ENCODE data around the gene FBXO31. TPM values are rescaled to one million over a fixed set of nuclear protein-coding genes. Genes with fewer than 3 reads are reported as not detected.

The FBXO31 gene
- total RNA-seq, 4 donors from 2014 or later = 39.9 to 89.3 (median 53.6) TPM

GRCh38 chr16:87324411-87325275 is 58.9 kb downstream of the FBXO31 start:
- peaks cover 27% of the 10 kb centered on the region for H3K4me1 ChIP-seq
- TF ChIP-seq CTCF (IDR thresholded peaks at IDR 0.05) (peak; percentile 19 to 84), EP300 (IDR thresholded peaks at IDR 0.05) (no peak)
- no peaks in the 10 kb centered on the region for H3K27me3 ChIP-seq
- 68% methylated on average over 18 of the region's 28 CpGs for WGBS
- H3K9me3 ChIP-seq = no peaks in the 10 kb centered on the region
- H3K36me3 ChIP-seq = peaks cover 26% of the 10 kb centered on the region
- DNase-seq (ENCODE audit: low spot score in 2 of 2) = peak in 1 of 2 donors; percentile 69
- H3K4me3 ChIP-seq = no peak overlapping the region
- no peak overlapping the region for H3K27ac ChIP-seq

GRCh38 chr16:87323727-87324410 is 59.7 kb downstream of the FBXO31 start:
- peak in 1 of 2 donors; percentile 57 for DNase-seq (ENCODE audit: low spot score in 2 of 2)
- no peak overlapping the region for H3K27ac ChIP-seq
- H3K4me1 ChIP-seq = peaks cover 27% of the 10 kb centered on the region
- peaks cover 18% of the 10 kb centered on the region for H3K36me3 ChIP-seq
- WGBS = 89% methylated on average over 14 of the region's 21 CpGs
- TF ChIP-seq POLR2AphosphoS5 (IDR thresholded peaks at IDR 0.05) = no peak
- no peak for TF ChIP-seq EP300 (IDR thresholded peaks at IDR 0.05)
- TF ChIP-seq CTCF (IDR thresholded peaks at IDR 0.05) = no peak
- no peak for TF ChIP-seq POLR2A (IDR thresholded peaks at IDR 0.05)
- no peak overlapping the region for H3K4me3 ChIP-seq
- H3K27me3 ChIP-seq = no peaks in the 10 kb centered on the region
- H3K9me3 ChIP-seq = no peaks in the 10 kb centered on the region

- no peaks in the 10 kb centered on the region for H3K27me3 ChIP-seq
- no peaks in the 10 kb centered on the region for H3K9me3 ChIP-seq
- no peak overlapping the region for H3K27ac ChIP-seq
- peaks cover 10% of the 10 kb centered on the region for H3K36me3 ChIP-seq
- H3K4me3 ChIP-seq = no peak overlapping the region
- H3K4me1 ChIP-seq = peaks cover 33% of the 10 kb centered on the region
- DNase-seq (ENCODE audit: low spot score in 2 of 2) = peak in 1 of 2 donors; percentile 62
- TF ChIP-seq POLR2AphosphoS5 (IDR thresholded peaks at IDR 0.05) (no peak), CTCF (IDR thresholded peaks at IDR 0.05) (no peak), POLR2A (IDR thresholded peaks at IDR 0.05) (no peak), EP300 (IDR thresholded peaks at IDR 0.05) (no peak)
- 80% methylated on average over 6 of the region's 35 CpGs for WGBS
Measured at GRCh38 chr16:87322833-87323726, 60.5 kb downstream of the FBXO31 start.

- TF ChIP-seq POLR2A (IDR thresholded peaks at IDR 0.05) = no peak
- peak in 1 of 2 donors; percentile 44 for DNase-seq (ENCODE audit: low spot score in 2 of 2)
- H3K4me1 ChIP-seq = peaks cover 35% of the 10 kb centered on the region
Measured at GRCh38 chr16:87322360-87322759, 61.2 kb downstream of the FBXO31 start.

GRCh38 chr16:87321336-87322107 is 62.1 kb downstream of the FBXO31 start:
- Histone ChIP-seq H3K36me3 (no peaks in the 10 kb centered on the region), H3K4me1 (peaks cover 28% of the 10 kb centered on the region), H3K27me3 (no peaks in the 10 kb centered on the region), H3K27ac (no peak overlapping the region), H3K9me3 (no peaks in the 10 kb centered on the region), H3K4me3 (no peak overlapping the region)
- no peak for DNase-seq (ENCODE audit: low spot score in 2 of 2)
- TF ChIP-seq POLR2AphosphoS5 (IDR thresholded peaks at IDR 0.05) (no peak), EP300 (IDR thresholded peaks at IDR 0.05) (no peak), CTCF (IDR thresholded peaks at IDR 0.05) (no peak), POLR2A (IDR thresholded peaks at IDR 0.05) (no peak)
- 80% methylated on average over 20 of the region's 20 CpGs for whole genome bisulfite sequencing

More at GRCh38 chr16:87322360-87322759, 61.2 kb downstream of the FBXO31 start:
- no peak overlapping the region for H3K4me3 ChIP-seq
- 98% methylated on average over 5 of the region's 9 CpGs for WGBS
- no peak overlapping the region for H3K27ac ChIP-seq
- no peaks in the 10 kb centered on the region for H3K9me3 ChIP-seq
- peaks cover 5% of the 10 kb centered on the region for H3K36me3 ChIP-seq
- no peaks in the 10 kb centered on the region for H3K27me3 ChIP-seq
